ENCODE results near the gene LRRC49. TPM values are rescaled to one million over a fixed set of nuclear protein-coding genes. Genes with fewer than 3 reads are reported as not detected.

LRRC49 gene
- total and polyA plus RNA-seq, 2 donors (not counting 3 experiments of a cell fraction or from before 2014, with no cell fraction given) = 3.0 to 6.6 TPM

- no peak for TF ChIP-seq MAX (IDR thresholded peaks at IDR 0.05; ENCODE audit: insufficient read depth, insufficient read length)
- no peak for TF ChIP-seq JUN (IDR thresholded peaks at IDR 0.05; ENCODE audit: borderline replicate concordance, insufficient read depth, insufficient read length, low read depth)
- TF ChIP-seq, protein P1, sequence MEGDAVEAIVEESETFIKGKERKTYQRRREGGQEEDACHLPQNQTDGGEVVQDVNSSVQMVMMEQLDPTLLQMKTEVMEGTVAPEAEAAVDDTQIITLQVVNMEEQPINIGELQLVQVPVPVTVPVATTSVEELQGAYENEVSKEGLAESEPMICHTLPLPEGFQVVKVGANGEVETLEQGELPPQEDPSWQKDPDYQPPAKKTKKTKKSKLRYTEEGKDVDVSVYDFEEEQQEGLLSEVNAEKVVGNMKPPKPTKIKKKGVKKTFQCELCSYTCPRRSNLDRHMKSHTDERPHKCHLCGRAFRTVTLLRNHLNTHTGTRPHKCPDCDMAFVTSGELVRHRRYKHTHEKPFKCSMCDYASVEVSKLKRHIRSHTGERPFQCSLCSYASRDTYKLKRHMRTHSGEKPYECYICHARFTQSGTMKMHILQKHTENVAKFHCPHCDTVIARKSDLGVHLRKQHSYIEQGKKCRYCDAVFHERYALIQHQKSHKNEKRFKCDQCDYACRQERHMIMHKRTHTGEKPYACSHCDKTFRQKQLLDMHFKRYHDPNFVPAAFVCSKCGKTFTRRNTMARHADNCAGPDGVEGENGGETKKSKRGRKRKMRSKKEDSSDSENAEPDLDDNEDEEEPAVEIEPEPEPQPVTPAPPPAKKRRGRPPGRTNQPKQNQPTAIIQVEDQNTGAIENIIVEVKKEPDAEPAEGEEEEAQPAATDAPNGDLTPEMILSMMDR (IDR thresholded peaks at IDR 0.05; ENCODE audit: extremely low read depth in 1 of 2, insufficient read depth in 1 of 2, low read depth in 1 of 2, low read length in 2 of 2) = no peak
- TF ChIP-seq FOS (IDR thresholded peaks at IDR 0.05; ENCODE audit: borderline replicate concordance, insufficient read depth, low read length) = no peak
- TF ChIP-seq POLR2A (IDR thresholded peaks at IDR 0.05; ENCODE audit: low read depth, low read length) = no peak
- DNase-seq (ENCODE audit: low read depth, low spot score) = no peak
- dilution Hi-C loops (cut with MboI; ENCODE audit: extremely low pct_ligation_motif_present, low sequenced_read_pairs) (no loop called here), intact Hi-C loops (cut with micrococcal nuclease) (no loop called here)
- Histone ChIP-seq H3K27me3 (ENCODE audit: control insufficient read depth in 2 of 2, insufficient read depth in 2 of 2, low read length in 2 of 2) (no peaks in the 10 kb centered on the region), H2AFZ (ENCODE audit: low read depth, low read length) (no peak overlapping the region), H3K9ac (replicated peaks; ENCODE audit: extremely low read depth, insufficient read depth, low read length) (no peak overlapping the region), H3K27ac (ENCODE audit: insufficient read depth, low read depth, low read length) (no peak overlapping the region), H3K4me1 (ENCODE audit: control insufficient read depth, extremely low read depth, insufficient read depth, low read length) (no peaks in the 10 kb centered on the region), H3K4me3 (replicated peaks in 1 of 3; ENCODE audit: insufficient read depth in 1 of 3, low read depth in 1 of 3, low read length in 3 of 3) (no peak overlapping the region), H3K36me3 (ENCODE audit: control insufficient read depth in 2 of 2, extremely low read depth in 1 of 2, insufficient read depth in 2 of 2, low read length in 2 of 2) (peaks cover 0 to 2% of the 10 kb centered on the region in 2 experiments), H3K9me1 (replicated peaks; ENCODE audit: control insufficient read depth, extremely low read depth, insufficient read depth, low read length) (no peaks in the 10 kb centered on the region), H3K79me2 (ENCODE audit: control insufficient read depth, insufficient read depth, low read length) (no peaks in the 10 kb centered on the region), H3K9me3 (replicated peaks; ENCODE audit: control insufficient read depth, insufficient read depth, low read length) (no peaks in the 10 kb centered on the region), H4K20me1 (replicated peaks; ENCODE audit: control insufficient read depth, extremely low read depth, insufficient read depth, low read length) (no peaks in the 10 kb centered on the region), H3K4me2 (ENCODE audit: insufficient read depth, low read length) (no peak overlapping the region)
- no TSS peak for BruUV-seq (replicated peaks)
- ChIA-PET POLR2A (interaction anchor here (0.5 kb wide), 1 partner anchor 37 kb away, joined by 3 read pairs; no protein-coding TSS in a partner anchor), CTCF (interaction anchor here (0.6 to 3.1 kb wide), 8 partner anchors 10 to 277 kb away, joined by 3 to 13 read pairs (median 4); no protein-coding TSS in a partner anchor)
- no peak for FAIRE-seq
Observed at GRCh38 chr15:70845602-70846360, 46.8 kb upstream of the LRRC49 start.
